Thyroid gland (tissue), 4 donors: ENCODE measurements around the gene PTPRJ. TPM values are rescaled to one million over a fixed set of nuclear protein-coding genes. Genes with fewer than 3 reads are reported as not detected.

ENCODE experiments used
- DNase-seq, 2 donors: peaks; one replicate each; pipeline ENCODE4 v3.0.0-alpha.2; 2019
- H3K27ac ChIP-seq, 3 donors: fragments of 200-600 bp; sonication (generic); 1 replicate in 2 of 3; 2 replicates in 1 of 3; pipeline ENCODE4 v1.5.1; 2016 to 2019; ENCODE audit warnings: mild to moderate bottlenecking in 1 of 3, moderate library complexity in 1 of 3
- H3K27me3 ChIP-seq: fragments of 200-600 bp; sonication (generic); one replicate; pipeline ENCODE4 v1.5.1; 2019
- H3K36me3 ChIP-seq, 2 donors: fragments of 200-600 bp; sonication (generic); one replicate each; pipeline ENCODE4 v1.5.1; 2016 to 2019
- H3K4me1 ChIP-seq, 2 donors: fragments of 200-600 bp; sonication (generic); one replicate each; pipeline ENCODE4 v1.5.1; 2017 to 2019
- H3K4me3 ChIP-seq, 3 donors: fragments of 200-600 bp; sonication (generic); replicated peaks in 1 of 3; 1 replicate in 2 of 3; 2 replicates in 1 of 3; pipeline ENCODE4 v1.5.1; 2016; ENCODE audit warnings: mild to moderate bottlenecking in 1 of 3
- H3K9me3 ChIP-seq: fragments of 200-600 bp; sonication (generic); one replicate; pipeline ENCODE4 v1.5.1; 2017
- CTCF ChIP-seq, 6 experiments: fragments of 200-600 bp in 3 of 6; fragments of 450-650 bp in 3 of 6; sonication (generic) in 3 of 6; IDR thresholded peaks; one replicate each; pipeline ENCODE4 v1.5.1; 2016 to 2019; ENCODE audit warnings: antibody characterized with exemption in 6 of 6, mild to moderate bottlenecking in 2 of 6, inconsistent platforms in 1 of 6, moderate library complexity in 1 of 6
- POLR2A ChIP-seq, 2 donors: fragments of 450-650 bp; IDR thresholded peaks; one replicate each; pipeline ENCODE4 v1.6.1; 2017; ENCODE audit warnings: antibody characterized with exemption in 2 of 2, mild to moderate bottlenecking in 2 of 2, moderate library complexity in 1 of 2
- WGBS, 2 donors: methylation state at CpG; one replicate each; pipeline ENCODE4 v1.1.5; 2017; 5-methylcytosine and 5-hydroxymethylcytosine counted together
- intact Hi-C: fragments of 100-400 bp; cut with DNase I; formaldehyde crosslinking; loops from one replicate; pipeline ENCODE4 v1.15.1; 2023
- total RNA-seq, 4 donors: library from RNA; depleted of rRNA; stranded (reverse); fragments of >200 nt; gene quantifications; one replicate each; pipeline ENCODE4 v1.2.3, GENCODE V29; 2016

Gene PTPRJ
- total RNA-seq, 4 donors from 2014 or later: 45.4 to 81.9 (median 58.6) TPM

- H3K27me3 ChIP-seq: no peaks in the 10 kb centered on the region
- no peaks in the 10 kb centered on the region for H3K9me3 ChIP-seq
- intact Hi-C loops: no loop called here
- H3K36me3 ChIP-seq: no peaks in the 10 kb centered on the region
- peaks cover 52 to 67% of the 10 kb centered on the region in 2 donors for H3K4me1 ChIP-seq
- no peak for TF ChIP-seq CTCF (IDR thresholded peaks at IDR 0.05)
- no peak overlapping the region for H3K4me3 ChIP-seq
- 65 to 77% methylated on average over 12 of the region's 12 CpGs for WGBS, 2 donors
- no peak for DNase-seq
- peak overlapping the region; percentile 88 to 90 (median 89) for H3K27ac ChIP-seq
Measured at GRCh38 chr11:48095779-48096470, 115.6 kb downstream of the PTPRJ start.

- no peaks in the 10 kb centered on the region for H3K27me3 ChIP-seq
- 71 to 76% methylated on average over 6 of the region's 6 CpGs for WGBS, 2 donors
- intact Hi-C loops: no loop called here
- TF ChIP-seq POLR2A (IDR thresholded peaks at IDR 0.05) (no peak), CTCF (IDR thresholded peaks at IDR 0.05) (no peak)
- no peaks in the 10 kb centered on the region for H3K9me3 ChIP-seq
- H3K36me3 ChIP-seq: no peaks in the 10 kb centered on the region
- H3K27ac ChIP-seq: peak overlapping the region; percentile 24 to 89 (median 53)
- H3K4me3 ChIP-seq: no peak overlapping the region
- no peak for DNase-seq
- peaks cover 43 to 64% of the 10 kb centered on the region in 2 donors for H3K4me1 ChIP-seq
Measured at GRCh38 chr11:48096588-48097525, 116.5 kb downstream of the PTPRJ start.

- Histone ChIP-seq H3K36me3 (no peaks in the 10 kb centered on the region), H3K9me3 (no peaks in the 10 kb centered on the region), H3K27ac (no peak overlapping the region), H3K4me3 (no peak overlapping the region), H3K27me3 (no peaks in the 10 kb centered on the region), H3K4me1 (peaks cover 31 to 56% of the 10 kb centered on the region in 2 donors)
- DNase-seq: no peak
- intact Hi-C loops: no loop called here
- WGBS, 2 donors: 75 to 81% methylated on average over 6 of the region's 6 CpGs
- TF ChIP-seq POLR2A (IDR thresholded peaks at IDR 0.05) (no peak), CTCF (IDR thresholded peaks at IDR 0.05) (no peak)
Measured at GRCh38 chr11:48098024-48098423, 117.7 kb downstream of the PTPRJ start.

- H3K27ac ChIP-seq: no peak overlapping the region
- 92 to 97% methylated on average over 6 of the region's 6 CpGs for WGBS, 2 donors
Measured at GRCh38 chr11:48099916-48100446, 119.6 kb downstream of the PTPRJ start.

More at GRCh38 chr11:48099916-48100446, 119.6 kb downstream of the PTPRJ start:
- no peaks in the 10 kb centered on the region for H3K27me3 ChIP-seq
- peaks cover 15 to 46% of the 10 kb centered on the region in 2 donors for H3K4me1 ChIP-seq
- no peaks in the 10 kb centered on the region for H3K36me3 ChIP-seq
- no peaks in the 10 kb centered on the region for H3K9me3 ChIP-seq
- no peak for DNase-seq
- no peak overlapping the region for H3K4me3 ChIP-seq
- intact Hi-C loops: loop anchor here (10.0 kb wide), 1 partner anchor 245 kb away; no protein-coding TSS in a partner anchor
- TF ChIP-seq POLR2A (IDR thresholded peaks at IDR 0.05) (no peak), CTCF (IDR thresholded peaks at IDR 0.05) (no peak)
